Measurements from ENCODE around the gene EN1.

- TF ChIP-seq CTCF (IDR thresholded peaks at IDR 0.05) (no peak), POLR2A (IDR thresholded peaks at IDR 0.05) (no peak)
Observed at GRCh38 chr2:118841828-118842461, 5.5 kb downstream of the EN1 start.
